PFSK-1 (cell line): ENCODE results near the gene MLXIPL.

Experiments used
- FOXP2 ChIP-seq: optimal IDR thresholded peaks from 2 replicates; pipeline ENCODE3; 2011; ENCODE audit warnings: borderline replicate concordance, control low read depth, inconsistent platforms; ENCODE audit not compliant: insufficient read depth; ENCODE audit errors: extremely low read length, extremely low read depth
- POLR2AphosphoS5 ChIP-seq: IDR thresholded peaks from 2 replicates; pipeline ENCODE4 v1.6.1; 2012; ENCODE audit warnings: low read depth, mild to moderate bottlenecking, control low read depth, low read length, moderate library complexity
- REST ChIP-seq, 2 experiments: IDR thresholded peaks; 2 replicates each; pipeline versions ENCODE4 v1.6.1 to v1.8.0; 2011 to 2012; ENCODE audit warnings: low read depth in 2 of 2, low read length in 2 of 2, control low read depth in 1 of 2, inconsistent platforms in 1 of 2, mild to moderate bottlenecking in 1 of 2, moderate library complexity in 1 of 2; ENCODE audit not compliant: insufficient read depth in 1 of 2
- SIN3A ChIP-seq: IDR thresholded peaks from 2 replicates; pipeline ENCODE4 v1.6.1; 2012; ENCODE audit warnings: mild to moderate bottlenecking, low read length, moderate library complexity, borderline replicate concordance; ENCODE audit not compliant: insufficient read depth
- TAF1 ChIP-seq: IDR thresholded peaks from 2 replicates; pipeline ENCODE4 v1.6.1; 2012; ENCODE audit warnings: low read length, control low read depth, borderline replicate concordance; ENCODE audit not compliant: insufficient read depth

Gene MLXIPL

GRCh38 chr7:73642834-73643233, 18.5 kb upstream of the MLXIPL start:
- no peak for TF ChIP-seq SIN3A
- TF ChIP-seq FOXP2 = no peak
- no peak for TF ChIP-seq REST (IDR thresholded peaks at IDR 0.05; ENCODE audit: insufficient read depth in 1 of 2, low read depth in 2 of 2, low read length in 2 of 2)
- no peak for TF ChIP-seq TAF1
- TF ChIP-seq POLR2AphosphoS5 = no peak

GRCh38 chr7:73638911-73639310, 14.6 kb upstream of the MLXIPL start:
- TF ChIP-seq POLR2AphosphoS5 = no peak

- TF ChIP-seq REST (IDR thresholded peaks at IDR 0.05; ENCODE audit: insufficient read depth in 1 of 2, low read depth in 2 of 2, low read length in 2 of 2) (no peak), FOXP2 (no peak), SIN3A (no peak), POLR2AphosphoS5 (no peak), TAF1 (no peak)
These were observed 11.3 kb upstream of the MLXIPL start for GRCh38 chr7:73635428-73636200.

- TF ChIP-seq TAF1 (no peak), FOXP2 (no peak), POLR2AphosphoS5 (no peak), SIN3A (no peak), REST (IDR thresholded peaks at IDR 0.05; ENCODE audit: insufficient read depth in 1 of 2, low read depth in 2 of 2, low read length in 2 of 2) (no peak)
These were observed 9.5 kb upstream of the MLXIPL start for GRCh38 chr7:73633844-73634243.

- TF ChIP-seq TAF1 (no peak), POLR2AphosphoS5 (no peak), FOXP2 (no peak), REST (IDR thresholded peaks at IDR 0.05; ENCODE audit: insufficient read depth in 1 of 2, low read depth in 2 of 2, low read length in 2 of 2) (no peak), SIN3A (no peak)
These were observed 9.0 kb upstream of the MLXIPL start for GRCh38 chr7:73633323-73633722.
